OCI-LY1 (cell line): ENCODE data around the gene LCN2.
"Not testable (repeated sequence)": the region's sequence is repeated elsewhere in the genome, so short reads cannot be mapped to it uniquely, and the experiment has no call there.

Source experiments
- H2AFZ ChIP-seq: fragments of 200-600 bp; sonication (generic), shearing (Covaris generic); 2 replicates; pipeline ENCODE4 v1.6.0; 2014; ENCODE audit warnings: antibody characterized with exemption, mild to moderate bottlenecking, low read length
- H3F3A ChIP-seq: fragments of 200-600 bp; sonication (generic), shearing (Covaris generic); 2 replicates; pipeline ENCODE4 v1.6.0; 2014; ENCODE audit warnings: mild to moderate bottlenecking, antibody characterized with exemption, low read length, moderate library complexity; ENCODE audit not compliant: insufficient read depth
- H3K27ac ChIP-seq: fragments of 200-600 bp; sonication (generic); 2 replicates; pipeline ENCODE4 v1.5.1; 2014; ENCODE audit warnings: low read length, mixed run types, mild to moderate bottlenecking, low read depth; ENCODE audit not compliant: poor library complexity, severe bottlenecking
- H3K27me3 ChIP-seq: fragments of 200-600 bp; sonication (generic); 2 replicates; pipeline ENCODE4 v1.6.0; 2014; ENCODE audit warnings: antibody characterized with exemption, mild to moderate bottlenecking, low read length, moderate library complexity; ENCODE audit not compliant: insufficient read depth
- H3K36me3 ChIP-seq: fragments of 200-600 bp; sonication (generic); 2 replicates; pipeline ENCODE4 v1.6.1; 2014; ENCODE audit warnings: mild to moderate bottlenecking, antibody characterized with exemption, low read length, moderate library complexity, mixed read lengths; ENCODE audit not compliant: insufficient read depth
- H3K4me1 ChIP-seq: fragments of 200-600 bp; sonication (generic); 2 replicates; pipeline ENCODE4 v1.5.1; 2014; ENCODE audit warnings: mild to moderate bottlenecking, low read length, moderate library complexity; ENCODE audit not compliant: insufficient read depth, severe bottlenecking
- H3K4me2 ChIP-seq: fragments of 200-600 bp; sonication (generic), shearing (Covaris generic); 2 replicates; pipeline ENCODE4 v1.6.1; 2014; ENCODE audit warnings: low read length
- H3K4me3 ChIP-seq: fragments of 200-600 bp; sonication (generic); 2 replicates; pipeline ENCODE4 v1.5.1; 2014; ENCODE audit warnings: low read length, low read depth, mild to moderate bottlenecking, mixed read lengths; ENCODE audit not compliant: poor library complexity, severe bottlenecking
- H3K79me2 ChIP-seq: fragments of 200-600 bp; shearing (Covaris generic); 2 replicates; pipeline ENCODE4 v1.6.1; 2016; ENCODE audit warnings: mixed run types, low read length, mixed read lengths; ENCODE audit not compliant: insufficient read depth
- H3K9ac ChIP-seq: fragments of 200-600 bp; sonication (generic), shearing (Covaris generic); 2 replicates; pipeline ENCODE4 v1.6.1; 2014; ENCODE audit warnings: mild to moderate bottlenecking, low read length, mixed read lengths
- H3K9me2 ChIP-seq: fragments of 200-600 bp; sonication (generic), shearing (Covaris generic); 2 replicates; pipeline ENCODE4 v1.6.1; 2014; ENCODE audit warnings: low read depth, mild to moderate bottlenecking, low read length, mixed read lengths
- H3K9me3 ChIP-seq: fragments of 200-600 bp; shearing (Covaris generic); 2 replicates; pipeline ENCODE4 v1.6.1; 2014; ENCODE audit warnings: low read length, mixed read lengths
- H4K20me1 ChIP-seq: fragments of 200-600 bp; sonication (generic), shearing (Covaris generic); 2 replicates; pipeline ENCODE4 v1.6.0; 2016; ENCODE audit warnings: mild to moderate bottlenecking, low read length; ENCODE audit not compliant: insufficient read depth
- EZH2 ChIP-seq: fragments of 200-600 bp; sonication (generic), shearing (Covaris generic); IDR thresholded peaks from 2 replicates; pipeline ENCODE4 v1.8.0; 2017; ENCODE audit warnings: borderline replicate concordance, mixed run types, mild to moderate bottlenecking, antibody characterized with exemption, low read length, moderate library complexity, mixed read lengths
- TF ChIP-seq, protein P1 (sequence below): fragments of 200-600 bp; sonication (generic), shearing (Covaris generic); IDR thresholded peaks from 2 replicates; pipeline ENCODE4 v1.5.1; 2017; ENCODE audit warnings: mild to moderate bottlenecking, antibody characterized with exemption, low read length, moderate library complexity, mixed read lengths

The LCN2 gene

DNA sequence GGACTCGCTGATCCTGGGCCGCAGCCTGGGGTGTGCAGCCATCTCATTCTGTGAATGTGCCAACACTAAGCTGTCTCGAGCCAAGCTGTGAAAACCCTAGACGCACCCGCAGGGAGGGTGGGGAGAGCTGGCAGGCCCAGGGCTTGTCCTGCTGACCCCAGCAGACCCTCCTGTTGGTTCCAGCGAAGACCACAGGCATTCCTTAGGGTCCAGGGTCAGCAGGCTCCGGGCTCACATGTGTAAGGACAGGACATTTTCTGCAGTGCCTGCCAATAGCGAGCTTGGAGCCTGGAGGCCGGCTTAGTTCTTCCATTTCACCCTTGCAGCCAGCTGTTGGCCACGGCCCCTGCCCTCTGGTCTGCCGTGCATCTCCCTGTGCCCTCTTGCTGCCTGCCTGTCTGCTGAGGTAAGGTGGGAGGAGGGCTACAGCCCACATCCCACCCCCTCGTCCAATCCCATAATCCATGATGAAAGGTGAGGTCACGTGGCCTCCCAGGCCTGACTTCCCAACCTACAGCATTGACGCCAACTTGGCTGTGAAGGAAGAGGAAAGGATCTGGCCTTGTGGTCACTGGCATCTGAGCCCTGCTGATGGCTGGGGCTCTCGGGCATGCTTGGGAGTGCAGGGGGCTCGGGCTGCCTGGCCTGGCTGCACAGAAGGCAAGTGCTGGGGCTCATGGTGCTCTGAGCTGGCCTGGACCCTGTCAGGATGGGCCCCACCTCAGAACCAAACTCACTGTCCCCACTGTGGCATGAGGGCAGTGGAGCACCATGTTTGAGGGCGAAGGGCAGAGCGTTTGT lies 41.6 kb upstream of the LCN2 start:
- Histone ChIP-seq H3K4me3 (no peak overlapping the region), H3K4me1 (peaks cover 11% of the 10 kb centered on the region), H3K27me3 (no peaks in the 10 kb centered on the region), H3K9me3 (no peaks in the 10 kb centered on the region), H4K20me1 (no peaks in the 10 kb centered on the region), H3K36me3 (peaks cover 58% of the 10 kb centered on the region), H3F3A (peaks cover 4% of the 10 kb centered on the region; the same call in 1 of the 2 replicates), H3K79me2 (no peaks in the 10 kb centered on the region), H3K9me2 (no peaks in the 10 kb centered on the region), H3K27ac (no peak overlapping the region), H2AFZ (no peak overlapping the region), H3K9ac (no peak overlapping the region), H3K4me2 (no peak overlapping the region)
- no peak for TF ChIP-seq EZH2
- TF ChIP-seq, protein P1, sequence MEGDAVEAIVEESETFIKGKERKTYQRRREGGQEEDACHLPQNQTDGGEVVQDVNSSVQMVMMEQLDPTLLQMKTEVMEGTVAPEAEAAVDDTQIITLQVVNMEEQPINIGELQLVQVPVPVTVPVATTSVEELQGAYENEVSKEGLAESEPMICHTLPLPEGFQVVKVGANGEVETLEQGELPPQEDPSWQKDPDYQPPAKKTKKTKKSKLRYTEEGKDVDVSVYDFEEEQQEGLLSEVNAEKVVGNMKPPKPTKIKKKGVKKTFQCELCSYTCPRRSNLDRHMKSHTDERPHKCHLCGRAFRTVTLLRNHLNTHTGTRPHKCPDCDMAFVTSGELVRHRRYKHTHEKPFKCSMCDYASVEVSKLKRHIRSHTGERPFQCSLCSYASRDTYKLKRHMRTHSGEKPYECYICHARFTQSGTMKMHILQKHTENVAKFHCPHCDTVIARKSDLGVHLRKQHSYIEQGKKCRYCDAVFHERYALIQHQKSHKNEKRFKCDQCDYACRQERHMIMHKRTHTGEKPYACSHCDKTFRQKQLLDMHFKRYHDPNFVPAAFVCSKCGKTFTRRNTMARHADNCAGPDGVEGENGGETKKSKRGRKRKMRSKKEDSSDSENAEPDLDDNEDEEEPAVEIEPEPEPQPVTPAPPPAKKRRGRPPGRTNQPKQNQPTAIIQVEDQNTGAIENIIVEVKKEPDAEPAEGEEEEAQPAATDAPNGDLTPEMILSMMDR, result no peak

DNA sequence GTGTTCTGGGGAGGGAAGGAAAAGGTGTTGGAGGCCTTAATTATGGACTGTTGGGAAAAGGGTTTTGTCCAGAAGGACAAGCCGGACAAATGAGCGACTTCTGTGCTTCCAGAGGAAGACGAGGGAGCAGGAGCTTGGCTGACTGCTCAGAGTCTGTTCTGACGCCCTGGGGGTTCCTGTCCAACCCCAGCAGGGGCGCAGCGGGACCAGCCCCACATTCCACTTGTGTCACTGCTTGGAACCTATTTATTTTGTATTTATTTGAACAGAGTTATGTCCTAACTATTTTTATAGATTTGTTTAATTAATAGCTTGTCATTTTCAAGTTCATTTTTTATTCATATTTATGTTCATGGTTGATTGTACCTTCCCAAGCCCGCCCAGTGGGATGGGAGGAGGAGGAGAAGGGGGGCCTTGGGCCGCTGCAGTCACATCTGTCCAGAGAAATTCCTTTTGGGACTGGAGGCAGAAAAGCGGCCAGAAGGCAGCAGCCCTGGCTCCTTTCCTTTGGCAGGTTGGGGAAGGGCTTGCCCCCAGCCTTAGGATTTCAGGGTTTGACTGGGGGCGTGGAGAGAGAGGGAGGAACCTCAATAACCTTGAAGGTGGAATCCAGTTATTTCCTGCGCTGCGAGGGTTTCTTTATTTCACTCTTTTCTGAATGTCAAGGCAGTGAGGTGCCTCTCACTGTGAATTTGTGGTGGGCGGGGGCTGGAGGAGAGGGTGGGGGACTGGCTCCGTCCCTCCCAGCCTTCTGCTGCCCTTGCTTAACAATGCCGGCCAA lies 40.8 kb upstream of the LCN2 start:
- H2AFZ ChIP-seq, result no peak overlapping the region
- H4K20me1 ChIP-seq, result no peaks in the 10 kb centered on the region
- peaks cover 4% of the 10 kb centered on the region; the same call in 1 of the 2 replicates for H3F3A ChIP-seq
- H3K79me2 ChIP-seq, result no peaks in the 10 kb centered on the region
- peaks cover 64% of the 10 kb centered on the region for H3K36me3 ChIP-seq
- no peak overlapping the region for H3K9ac ChIP-seq
- TF ChIP-seq EZH2, result no peak
- TF ChIP-seq, protein P1, result no peak
- H3K27ac ChIP-seq, result no peak overlapping the region
- no peak overlapping the region for H3K4me2 ChIP-seq
- no peaks in the 10 kb centered on the region for H3K9me2 ChIP-seq
- H3K4me1 ChIP-seq, result peaks cover 3% of the 10 kb centered on the region
- H3K27me3 ChIP-seq, result no peaks in the 10 kb centered on the region
- no peak overlapping the region for H3K4me3 ChIP-seq
- no peaks in the 10 kb centered on the region for H3K9me3 ChIP-seq

DNA sequence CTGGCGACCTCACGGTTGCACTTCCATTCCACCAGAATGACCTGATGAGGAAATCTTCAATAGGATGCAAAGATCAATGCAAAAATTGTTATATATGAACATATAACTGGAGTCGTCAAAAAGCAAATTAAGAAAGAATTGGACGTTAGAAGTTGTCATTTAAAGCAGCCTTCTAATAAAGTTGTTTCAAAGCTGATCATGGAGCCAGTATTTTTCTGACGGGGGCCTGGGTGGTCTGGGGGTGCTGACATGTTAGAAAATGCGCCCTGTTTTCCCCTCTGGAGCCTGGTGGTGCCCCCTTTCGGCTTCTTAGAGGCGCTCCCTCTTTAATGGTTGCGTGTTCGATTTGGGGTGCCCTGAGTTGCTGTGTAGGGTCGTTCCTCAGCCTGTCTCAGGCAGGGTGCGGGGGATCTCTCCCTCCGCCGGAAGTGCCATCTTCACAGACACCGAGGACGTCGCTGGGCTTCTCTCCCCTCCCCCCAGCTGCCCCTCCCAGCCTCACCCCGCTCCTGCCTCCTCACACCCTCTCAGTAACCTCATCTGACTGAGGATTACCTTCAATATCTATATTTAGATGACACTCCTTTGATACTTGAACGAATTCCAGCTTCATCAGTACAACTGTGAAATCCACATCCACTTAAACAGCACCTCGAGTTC lies 40.1 kb upstream of the LCN2 start:
- H3K4me1 ChIP-seq, result no peaks in the 10 kb centered on the region
- H3K9me3 ChIP-seq, result no peaks in the 10 kb centered on the region
- no peak for TF ChIP-seq EZH2
- TF ChIP-seq, protein P1, result no peak
- no peaks in the 10 kb centered on the region for H4K20me1 ChIP-seq
- H3K9me2 ChIP-seq, result no peaks in the 10 kb centered on the region
- no peak overlapping the region for H3K9ac ChIP-seq
- no peaks in the 10 kb centered on the region for H3K27me3 ChIP-seq
- H3F3A ChIP-seq, result peaks cover 4% of the 10 kb centered on the region; the same call in 1 of the 2 replicates
- H3K27ac ChIP-seq, result no peak overlapping the region
- H2AFZ ChIP-seq, result no peak overlapping the region
- no peaks in the 10 kb centered on the region for H3K79me2 ChIP-seq
- no peak overlapping the region for H3K4me3 ChIP-seq
- peaks cover 64% of the 10 kb centered on the region for H3K36me3 ChIP-seq
- no peak overlapping the region for H3K4me2 ChIP-seq

DNA sequence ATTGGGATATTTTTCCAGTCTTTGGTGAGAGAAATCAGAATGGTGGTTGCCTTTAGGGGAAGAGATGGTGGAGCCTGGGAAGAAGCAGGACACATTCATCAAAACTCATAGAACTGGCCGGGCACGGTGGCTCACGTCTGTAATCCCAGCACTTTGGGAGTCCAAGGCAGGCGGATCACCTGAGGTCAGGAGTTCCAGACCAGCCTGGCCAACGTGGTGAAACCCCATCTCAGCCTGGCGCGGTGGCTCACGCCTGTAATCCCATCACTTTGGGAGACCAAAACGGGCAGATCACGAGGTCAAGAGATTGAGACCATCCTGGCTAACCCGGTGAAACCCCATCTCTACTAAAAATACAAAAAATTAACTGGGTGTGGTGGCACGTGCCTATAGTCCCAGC lies 37.5 kb upstream of the LCN2 start:
- H3K4me2 ChIP-seq, H3K4me3 ChIP-seq, H3K27me3 ChIP-seq, H2AFZ ChIP-seq, H3F3A ChIP-seq, H3K9me3 ChIP-seq, H3K79me2 ChIP-seq, H3K9me2 ChIP-seq, H4K20me1 ChIP-seq, H3K27ac ChIP-seq, H3K9ac ChIP-seq: not testable (repeated sequence)
- peaks cover 60% of the 10 kb centered on the region for H3K36me3 ChIP-seq
- peaks cover 17% of the 10 kb centered on the region for H3K4me1 ChIP-seq
